GM15510 (cell line): ENCODE results near the gene CASZ1.

Experiments used
- POLR2A ChIP-seq: IDR thresholded peaks from 3 replicates; pipeline ENCODE4 v1.6.1; 2011; ENCODE audit warnings: borderline replicate concordance; ENCODE audit not compliant: insufficient read length; ENCODE audit errors: extremely low read depth

CASZ1 gene

DNA sequence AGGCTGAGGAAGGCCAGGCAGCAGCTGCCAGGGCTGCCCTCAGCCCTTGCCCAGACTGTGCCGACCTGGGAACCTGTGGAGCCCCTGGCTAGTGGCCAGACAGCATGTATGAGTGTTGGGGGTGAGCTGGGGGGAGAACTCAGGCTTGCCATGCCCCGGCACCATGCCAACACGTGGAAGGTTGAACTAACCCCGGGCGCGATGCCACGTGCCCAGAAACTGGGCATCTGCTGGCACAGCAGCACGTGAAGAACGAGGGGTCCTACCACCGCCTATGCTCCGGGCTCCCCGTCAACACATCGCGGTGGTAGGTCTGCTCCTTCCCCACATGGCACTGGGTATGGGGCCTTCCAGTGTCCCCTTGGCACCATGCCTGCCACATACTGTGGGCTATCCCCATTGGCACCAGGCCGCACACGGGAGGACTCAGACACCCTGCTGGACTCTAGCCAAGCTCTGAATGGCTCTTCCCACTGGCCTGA is 68.7 kb downstream of the CASZ1 start:
- TF ChIP-seq POLR2A = no peak

GRCh38 chr1:10726355-10726754 is 70.1 kb downstream of the CASZ1 start:
- no peak for TF ChIP-seq POLR2A

- no peak for TF ChIP-seq POLR2A
These were observed 71.2 kb downstream of the CASZ1 start for GRCh38 chr1:10724948-10725847.

DNA sequence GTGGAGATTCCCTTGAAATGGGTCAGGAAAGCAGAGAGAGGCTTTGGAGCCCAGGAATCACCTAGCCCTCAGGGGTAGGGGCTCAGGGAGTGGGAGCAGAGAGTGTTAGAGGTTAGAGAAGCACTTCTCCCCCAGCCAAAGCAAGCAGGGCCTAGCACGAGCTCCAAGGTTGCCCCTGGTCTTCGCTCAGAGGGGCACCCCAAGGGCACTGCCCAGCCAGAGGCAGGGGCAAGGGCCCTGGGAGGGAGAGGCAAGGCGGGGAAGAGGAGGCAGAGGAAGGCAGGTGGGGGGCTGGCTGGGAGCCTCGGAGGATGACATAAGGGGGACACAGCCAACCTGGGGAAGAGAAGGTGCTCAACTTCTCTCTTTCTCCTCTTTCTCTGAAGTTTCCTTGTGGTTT is 71.9 kb downstream of the CASZ1 start:
- TF ChIP-seq POLR2A = no peak

GRCh38 chr1:10724052-10724494 is 72.4 kb downstream of the CASZ1 start:
- TF ChIP-seq POLR2A = no peak

GRCh38 chr1:10723317-10723716 is 73.1 kb downstream of the CASZ1 start:
- no peak for TF ChIP-seq POLR2A

GRCh38 chr1:10722803-10723202 is 73.6 kb downstream of the CASZ1 start:
- TF ChIP-seq POLR2A = no peak

- TF ChIP-seq POLR2A = no peak
These were observed 74.8 kb downstream of the CASZ1 start for GRCh38 chr1:10721381-10722321.

- no peak for TF ChIP-seq POLR2A
These were observed 75.8 kb downstream of the CASZ1 start for GRCh38 chr1:10720635-10721034.

GRCh38 chr1:10718083-10718415 is 78.4 kb downstream of the CASZ1 start:
- no peak for TF ChIP-seq POLR2A

DNA sequence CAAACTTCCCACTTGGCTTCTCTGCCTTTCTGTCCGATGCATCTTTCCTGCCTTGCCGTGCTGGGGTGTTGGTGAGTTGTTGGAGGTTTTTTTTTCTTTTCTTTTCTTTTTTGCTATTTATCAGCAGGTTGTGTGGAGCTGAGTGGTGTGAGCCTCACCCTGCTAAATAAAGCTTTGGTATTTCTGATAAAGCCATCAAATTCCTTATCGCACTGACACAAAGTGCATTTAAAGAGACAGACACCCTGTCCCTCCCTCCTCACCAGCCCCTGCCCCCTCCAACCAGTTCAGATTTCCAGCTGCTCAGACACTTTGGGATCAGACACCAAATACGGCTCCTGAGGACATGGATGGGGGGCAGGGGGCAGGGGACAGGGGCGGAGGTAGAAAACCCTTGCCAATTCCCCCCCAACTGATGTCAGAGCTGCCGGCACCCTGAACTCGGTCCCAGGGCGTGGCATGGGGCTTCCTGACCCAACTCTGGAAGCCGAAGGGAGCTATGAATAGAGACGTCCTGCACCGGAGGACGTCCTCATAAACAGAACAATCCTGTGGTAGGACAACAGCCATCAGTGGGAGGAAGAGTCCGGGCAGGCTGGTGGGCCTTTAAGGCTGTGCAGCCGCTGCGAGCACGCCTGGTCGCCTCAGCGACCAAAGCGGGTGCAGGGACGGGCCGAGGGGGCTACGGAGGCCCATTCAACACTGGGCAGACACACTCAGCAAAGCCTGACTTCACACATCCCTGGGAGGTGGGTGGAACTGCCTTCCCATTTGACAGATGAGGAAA is 79.0 kb downstream of the CASZ1 start:
- no peak for TF ChIP-seq POLR2A

- no peak for TF ChIP-seq POLR2A
These were observed 79.6 kb downstream of the CASZ1 start for GRCh38 chr1:10716840-10717239.

DNA sequence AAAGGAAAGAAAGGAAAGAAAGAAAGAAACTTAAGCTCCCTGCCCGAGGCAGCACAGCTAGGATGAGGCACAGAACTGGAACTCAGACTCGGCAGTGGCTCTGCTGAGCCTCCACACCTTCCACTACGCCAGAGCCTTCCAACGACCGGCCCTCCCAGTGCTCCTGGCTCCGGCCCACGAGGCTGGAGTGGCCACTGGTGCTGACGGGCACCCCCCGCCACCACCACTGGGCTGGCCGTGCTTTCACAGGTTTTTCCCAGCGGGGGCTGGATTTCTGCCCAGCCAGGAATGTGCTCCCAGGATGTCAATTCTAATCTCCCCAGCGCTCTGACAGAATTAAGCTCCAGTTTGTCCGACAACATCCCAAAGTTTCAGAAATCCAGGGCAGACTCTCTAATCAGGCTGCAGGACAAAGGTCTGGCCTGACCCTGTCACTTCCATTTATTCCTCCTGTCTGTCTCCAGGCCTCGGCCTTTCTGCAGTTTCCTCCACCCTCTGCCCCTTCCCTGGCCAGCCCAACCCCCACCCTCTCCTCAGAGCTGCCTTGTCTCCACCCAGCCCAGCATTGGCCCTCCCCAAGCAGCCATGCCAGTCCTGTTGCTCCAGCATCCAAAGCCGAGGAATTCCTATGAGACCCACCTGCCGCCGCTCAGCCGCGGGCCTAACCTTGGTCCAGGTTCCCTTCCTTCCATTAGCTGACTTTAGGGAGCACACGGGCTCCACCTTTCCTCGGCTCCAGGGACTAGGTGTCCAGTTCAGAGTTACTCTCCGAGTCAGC is 81.9 kb downstream of the CASZ1 start:
- TF ChIP-seq POLR2A = no peak

DNA sequence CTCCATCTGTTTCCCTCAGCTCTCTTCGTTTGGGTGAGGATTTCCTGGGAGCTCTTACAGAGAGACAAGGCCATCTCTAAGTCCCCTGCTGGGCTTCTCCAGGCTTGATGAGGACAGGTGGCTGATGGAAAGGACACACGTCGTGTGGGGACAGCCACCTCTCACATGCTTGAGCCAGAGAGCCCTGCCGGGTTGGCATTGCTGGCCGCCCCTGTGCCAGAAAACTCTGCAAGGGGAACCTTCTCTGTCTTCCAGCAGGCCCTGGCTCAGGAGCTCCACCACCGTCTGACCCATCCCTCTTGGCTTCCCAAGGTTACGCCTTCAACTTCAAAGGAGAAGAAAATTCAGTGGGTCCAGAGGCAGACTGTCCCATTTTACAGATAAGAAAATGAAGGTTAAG is 82.8 kb downstream of the CASZ1 start:
- no peak for TF ChIP-seq POLR2A
